MCF 10A (cell line): ENCODE measurements around the gene SLC6A11. TPM values are rescaled to one million over a fixed set of nuclear protein-coding genes. Genes with fewer than 3 reads are reported as not detected.

Source experiments
- BruUV-seq: library from RNA; stranded (reverse); fragments of 400-500 nt; replicated peaks from 2 replicates; lab custom pipeline; 2021; lab: Mats Ljungman, UMichigan
- CTCF ChIA-PET: fragments of 300-600 bp; sonication (Branson Sonifier 250); formaldehyde crosslinking; extraction: SDS; loops from one replicate; lab custom pipeline; 2021; ENCODE audit warnings: antibody characterized with exemption, inconsistent platforms; lab: Yijun Ruan, JAX
- POLR2A ChIA-PET: fragments of 300-600, 350-650 bp; sonication (Branson Sonifier 250); formaldehyde crosslinking; extraction: SDS; loops from one replicate; lab custom pipeline; 2020; ENCODE audit warnings: antibody characterized with exemption, inconsistent platforms; lab: Yijun Ruan, JAX
- DNase-seq: peaks from one replicate; pipeline ENCODE4 v3.0.0-alpha.2; 2018; ENCODE audit not compliant: unreplicated experiment
- H3K27ac Mint-ChIP-seq: one replicate; pipeline ENCODE4 v1.8.0; 2022; ENCODE audit warnings: mild to moderate bottlenecking, low read depth, mixed read lengths; ENCODE audit not compliant: unreplicated experiment
- H3K27me3 Mint-ChIP-seq: one replicate; pipeline ENCODE4 v1.8.0; 2022; ENCODE audit warnings: mixed read lengths; ENCODE audit not compliant: insufficient read depth, unreplicated experiment
- H3K36me3 Mint-ChIP-seq: one replicate; pipeline ENCODE4 v1.8.0; 2022; ENCODE audit warnings: mild to moderate bottlenecking, moderate library complexity, mixed read lengths; ENCODE audit not compliant: insufficient read depth, unreplicated experiment
- H3K4me1 Mint-ChIP-seq: one replicate; pipeline ENCODE4 v1.8.0; 2022; ENCODE audit warnings: mixed read lengths; ENCODE audit not compliant: insufficient read depth, unreplicated experiment
- H3K4me3 Mint-ChIP-seq: one replicate; pipeline ENCODE4 v1.8.0; 2022; ENCODE audit warnings: mild to moderate bottlenecking, moderate library complexity, mixed read lengths; ENCODE audit not compliant: unreplicated experiment
- H3K9me3 Mint-ChIP-seq: one replicate; pipeline ENCODE4 v1.8.0; 2022; ENCODE audit warnings: mixed read lengths; ENCODE audit not compliant: unreplicated experiment
- intact Hi-C: fragments of 100-400 bp; cut with micrococcal nuclease; formaldehyde crosslinking; loops from 2 replicates; pipeline ENCODE4 v1.14.1; 2022
- total RNA-seq: library from RNA; stranded (reverse); gene quantifications from 2 replicates; pipeline ENCODE4 v1.2.3, GENCODE V29; 2022
- TF ChIP-seq, protein P1 (sequence below): fragments of 200-600 bp; IDR thresholded peaks from one replicate; pipeline ENCODE4 v1.8.0; 2022; ENCODE audit warnings: antibody characterized with exemption, mild to moderate bottlenecking; ENCODE audit not compliant: unreplicated experiment

Gene SLC6A11
- total RNA-seq, 1 experiment from 2014 or later = 1.4 TPM

DNA sequence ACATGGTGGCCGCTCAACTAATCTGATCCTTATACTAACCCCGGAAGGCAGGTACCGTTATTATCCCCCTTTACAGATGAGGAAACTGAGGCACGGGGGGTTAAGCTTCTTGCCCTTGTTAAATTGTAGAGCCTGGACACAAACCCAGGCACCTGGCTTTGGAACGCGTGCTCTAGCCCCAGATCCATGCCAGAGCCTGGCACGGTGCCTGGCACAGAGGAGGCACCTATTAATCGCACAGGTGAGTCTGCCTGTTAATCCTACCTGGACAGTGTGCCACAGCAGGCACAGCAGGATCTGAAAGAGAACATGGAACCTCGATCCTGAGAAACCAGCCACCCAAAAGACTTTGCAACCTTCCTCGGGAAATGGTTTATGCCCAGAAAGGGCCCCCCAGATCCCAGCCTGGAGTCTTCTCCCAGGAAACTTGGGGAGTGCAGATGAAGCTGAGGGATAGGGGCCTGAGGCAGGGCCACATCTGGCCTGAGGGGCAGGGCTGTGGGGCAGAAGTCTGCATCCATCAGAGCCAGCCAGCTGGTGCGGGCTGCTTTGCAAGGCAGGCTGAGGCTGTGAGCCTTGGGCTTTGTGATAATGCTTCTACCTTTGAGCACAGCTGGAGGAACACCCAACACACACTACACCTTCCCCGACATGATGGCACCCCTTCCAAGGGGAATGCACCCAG is 121.3 kb downstream of the SLC6A11 start:
- POLR2A ChIA-PET = no interaction called here
- Mint-ChIP-seq H3K4me3 (no peak overlapping the region), H3K27ac (no peak overlapping the region), H3K4me1 (peaks cover 24% of the 10 kb centered on the region), H3K27me3 (no peaks in the 10 kb centered on the region), H3K9me3 (no peaks in the 10 kb centered on the region), H3K36me3 (no peaks in the 10 kb centered on the region)
- no TSS peak for BruUV-seq
- intact Hi-C loops = no loop called here
- CTCF ChIA-PET = interaction anchor here (0.6 to 1.7 kb wide), 4 partner anchors 9 to 309 kb away, joined by 3 to 7 read pairs (median 3); no protein-coding TSS in a partner anchor
- TF ChIP-seq, protein P1, sequence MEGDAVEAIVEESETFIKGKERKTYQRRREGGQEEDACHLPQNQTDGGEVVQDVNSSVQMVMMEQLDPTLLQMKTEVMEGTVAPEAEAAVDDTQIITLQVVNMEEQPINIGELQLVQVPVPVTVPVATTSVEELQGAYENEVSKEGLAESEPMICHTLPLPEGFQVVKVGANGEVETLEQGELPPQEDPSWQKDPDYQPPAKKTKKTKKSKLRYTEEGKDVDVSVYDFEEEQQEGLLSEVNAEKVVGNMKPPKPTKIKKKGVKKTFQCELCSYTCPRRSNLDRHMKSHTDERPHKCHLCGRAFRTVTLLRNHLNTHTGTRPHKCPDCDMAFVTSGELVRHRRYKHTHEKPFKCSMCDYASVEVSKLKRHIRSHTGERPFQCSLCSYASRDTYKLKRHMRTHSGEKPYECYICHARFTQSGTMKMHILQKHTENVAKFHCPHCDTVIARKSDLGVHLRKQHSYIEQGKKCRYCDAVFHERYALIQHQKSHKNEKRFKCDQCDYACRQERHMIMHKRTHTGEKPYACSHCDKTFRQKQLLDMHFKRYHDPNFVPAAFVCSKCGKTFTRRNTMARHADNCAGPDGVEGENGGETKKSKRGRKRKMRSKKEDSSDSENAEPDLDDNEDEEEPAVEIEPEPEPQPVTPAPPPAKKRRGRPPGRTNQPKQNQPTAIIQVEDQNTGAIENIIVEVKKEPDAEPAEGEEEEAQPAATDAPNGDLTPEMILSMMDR = no peak
- DNase-seq = no peak

- Mint-ChIP-seq H3K27ac (no peak overlapping the region), H3K36me3 (no peaks in the 10 kb centered on the region), H3K9me3 (no peaks in the 10 kb centered on the region), H3K4me1 (peaks cover 5% of the 10 kb centered on the region), H3K4me3 (no peak overlapping the region), H3K27me3 (no peaks in the 10 kb centered on the region)
- TF ChIP-seq, protein P1 = no peak
- intact Hi-C loops = no loop called here
- CTCF ChIA-PET = interaction anchor here (0.8 to 1.1 kb wide), 3 partner anchors 9 to 200 kb away, joined by 3 to 4 read pairs (median 3); no protein-coding TSS in a partner anchor
- POLR2A ChIA-PET = no interaction called here
- no TSS peak for BruUV-seq
- DNase-seq = no peak
Measured at GRCh38 chr3:10939556-10939955, 123.5 kb downstream of the SLC6A11 start.

GRCh38 chr3:10940106-10940505 is 124.1 kb downstream of the SLC6A11 start:
- ChIA-PET POLR2A (no interaction called here), CTCF (interaction anchor here (0.8 to 1.1 kb wide), 3 partner anchors 9 to 200 kb away, joined by 3 to 4 read pairs (median 3); no protein-coding TSS in a partner anchor)
- Mint-ChIP-seq H3K27me3 (no peaks in the 10 kb centered on the region), H3K9me3 (no peaks in the 10 kb centered on the region), H3K4me1 (peaks cover 5% of the 10 kb centered on the region), H3K27ac (no peak overlapping the region), H3K4me3 (no peak overlapping the region), H3K36me3 (no peaks in the 10 kb centered on the region)
- TF ChIP-seq, protein P1 = no peak
- DNase-seq = no peak
- intact Hi-C loops = loop anchor here (10.0 kb wide), 1 partner anchor 285 kb away; no protein-coding TSS in a partner anchor
- BruUV-seq = no TSS peak

DNA sequence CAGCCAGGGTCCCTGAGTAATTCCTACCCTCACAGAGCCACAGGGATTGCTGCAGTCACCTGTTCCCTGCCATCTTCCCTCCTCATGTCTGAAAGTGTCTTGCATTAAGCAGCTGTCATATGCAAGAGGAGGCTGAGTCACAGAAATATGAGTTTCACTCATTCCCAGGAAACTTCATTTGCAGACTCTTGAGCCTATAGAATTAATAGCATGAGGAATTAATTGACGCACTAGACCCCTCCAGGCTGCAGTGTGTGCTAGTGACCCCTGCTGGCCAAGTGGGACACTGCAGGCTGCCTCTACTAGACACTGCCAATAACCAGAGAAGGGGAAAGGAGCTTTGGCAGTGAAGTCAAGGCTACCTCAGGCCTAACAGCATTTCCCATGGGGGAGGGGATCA is 125.9 kb downstream of the SLC6A11 start:
- intact Hi-C loops = loop anchor here (2.0 to 10.0 kb wide), 2 partner anchors 183 to 283 kb away; no protein-coding TSS in a partner anchor
- H3K36me3 Mint-ChIP-seq = no peaks in the 10 kb centered on the region
- no peaks in the 10 kb centered on the region for H3K4me1 Mint-ChIP-seq
- TF ChIP-seq, protein P1 = peak; percentile 82
- peaks cover 8% of the 10 kb centered on the region for H3K27me3 Mint-ChIP-seq
- CTCF ChIA-PET = interaction anchor here (0.6 to 5.7 kb wide), 16 partner anchors 9 to 537 kb away, joined by 3 to 109 read pairs (median 3); no protein-coding TSS in a partner anchor
- H3K9me3 Mint-ChIP-seq = no peaks in the 10 kb centered on the region
- H3K4me3 Mint-ChIP-seq = no peak overlapping the region
- POLR2A ChIA-PET = no interaction called here
- H3K27ac Mint-ChIP-seq = no peak overlapping the region
- BruUV-seq = no TSS peak
- DNase-seq = no peak
